Activated T-cell treated with anti-CD3 and anti-CD28 coated beads, Interleukin-2, amount 50 U/mL, for 72 hours (primary cell): ENCODE results near the gene TRIML1. TPM values are rescaled to one million over a fixed set of nuclear protein-coding genes. Genes with fewer than 3 reads are reported as not detected.

Experiments used
- ATAC-seq, 2 donors: fragments of 150-1000 bp; cut with Tn5 transposase; replicated peaks in 1 of 2; 2 replicates each; pipeline ENCODE4 v1.10.0; 2021; ENCODE audit warnings: moderate library complexity in 2 of 2, mild to moderate bottlenecking in 1 of 2
- DNase-seq, 2 donors: peaks; one replicate each; pipeline ENCODE4 v3.0.0; 2021 to 2022; ENCODE audit warnings: mixed read lengths in 1 of 2
- H3K27ac Mint-ChIP-seq: one replicate; pipeline ENCODE4 v1.8.0; 2022; ENCODE audit warnings: mild to moderate bottlenecking, moderate library complexity, mixed read lengths
- H3K27me3 Mint-ChIP-seq: one replicate; pipeline ENCODE4 v1.8.0; 2022; ENCODE audit warnings: low read depth, mixed read lengths
- H3K36me3 Mint-ChIP-seq, 2 donors: one replicate each; pipeline ENCODE4 v1.8.0; 2022; ENCODE audit warnings: mixed read lengths in 2 of 2, mild to moderate bottlenecking in 1 of 2; ENCODE audit not compliant: insufficient read depth in 2 of 2
- H3K4me1 Mint-ChIP-seq: one replicate; pipeline ENCODE4 v1.8.0; 2022; ENCODE audit warnings: low read depth, mixed read lengths
- H3K4me3 Mint-ChIP-seq, 2 donors: one replicate each; pipeline ENCODE4 v1.8.0; 2022; ENCODE audit warnings: mild to moderate bottlenecking in 2 of 2, mixed read lengths in 2 of 2, moderate library complexity in 2 of 2
- H3K9me3 Mint-ChIP-seq, 2 donors: one replicate each; pipeline ENCODE4 v1.8.0; 2022; ENCODE audit warnings: mixed read lengths in 2 of 2
- total RNA-seq, 2 donors: library from RNA; stranded (reverse); gene quantifications; one replicate each; pipeline ENCODE4 v1.2.3, GENCODE V29; 2022

TRIML1 gene
- total RNA-seq, 2 donors from 2014 or later = not detected

- Mint-ChIP-seq H3K4me1 (no peaks in the 10 kb centered on the region), H3K4me3 (no peak overlapping the region), H3K9me3 (peaks cover 1 to 8% of the 10 kb centered on the region in 2 donors), H3K36me3 (peaks cover 0 to 1% of the 10 kb centered on the region in 2 donors), H3K27ac (no peak overlapping the region), H3K27me3 (no peaks in the 10 kb centered on the region)
- ATAC-seq = no peak
- DNase-seq = no peak
These were observed 21.2 kb downstream of the TRIML1 start for GRCh38 chr4:188160406-188160805.

DNA sequence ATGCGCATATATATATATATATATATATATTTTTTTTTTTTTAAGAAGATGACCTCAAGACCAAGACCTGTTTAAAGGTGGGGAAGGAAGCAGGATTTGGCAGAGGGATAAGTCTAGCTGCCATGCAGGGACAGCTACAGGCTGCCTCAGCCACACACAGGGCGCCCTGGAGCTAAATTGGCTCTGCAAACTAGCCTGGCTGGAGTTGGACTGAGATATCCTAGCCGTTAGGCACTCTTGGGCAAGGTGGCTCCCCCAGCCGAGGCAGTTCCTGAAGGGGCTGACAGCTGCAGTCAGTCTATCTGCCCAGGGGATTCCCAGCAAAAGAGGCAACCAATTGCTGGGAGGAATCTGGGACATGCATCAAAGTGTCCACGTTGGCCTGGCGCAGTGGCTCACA, 21.9 kb downstream of the TRIML1 start:
- H3K9me3 Mint-ChIP-seq = peaks cover 1 to 8% of the 10 kb centered on the region in 2 donors
- no peaks in the 10 kb centered on the region for H3K27me3 Mint-ChIP-seq
- no peak for DNase-seq
- no peak overlapping the region for H3K27ac Mint-ChIP-seq
- no peak overlapping the region for H3K4me3 Mint-ChIP-seq
- H3K4me1 Mint-ChIP-seq = no peaks in the 10 kb centered on the region
- no peak for ATAC-seq
- H3K36me3 Mint-ChIP-seq = peaks cover 0 to 1% of the 10 kb centered on the region in 2 donors

GRCh38 chr4:188162698-188163097, 23.5 kb downstream of the TRIML1 start:
- no peak overlapping the region for H3K27ac Mint-ChIP-seq
- no peak for DNase-seq

DNA sequence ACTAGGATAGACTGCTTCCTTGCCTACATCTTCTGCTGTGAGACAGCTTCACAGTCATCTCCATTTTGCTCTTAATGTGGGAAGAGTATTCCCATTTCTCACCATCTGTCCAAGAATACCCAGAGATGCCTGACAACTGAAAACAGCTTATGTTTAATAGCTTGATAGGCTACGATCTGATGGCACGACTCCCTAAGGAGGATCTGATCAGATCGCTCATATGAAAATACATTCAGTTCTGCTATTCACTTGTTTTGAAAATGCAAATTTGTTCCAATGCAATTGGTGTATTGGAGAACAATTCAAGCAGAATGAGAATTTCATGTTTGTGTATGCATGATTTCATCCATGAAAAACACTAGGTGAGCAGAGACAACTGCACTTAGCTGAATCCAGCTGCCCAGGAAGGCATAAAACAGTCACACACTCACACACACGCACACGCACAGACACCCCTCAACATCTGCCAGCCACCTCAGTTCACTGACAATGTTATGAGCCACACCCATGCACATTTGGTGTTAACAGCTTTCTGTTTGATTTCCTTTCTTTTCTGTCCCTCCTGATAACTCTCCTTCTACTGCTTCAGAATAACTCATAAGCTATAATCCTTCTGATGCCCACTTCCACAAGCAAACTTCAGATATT, 29.6 kb downstream of the TRIML1 start:
- no peaks in the 10 kb centered on the region for H3K4me1 Mint-ChIP-seq
- DNase-seq = no peak
- H3K4me3 Mint-ChIP-seq = no peak overlapping the region
- no peak overlapping the region for H3K27ac Mint-ChIP-seq
- ATAC-seq = no peak
- peaks cover 0 to 5% of the 10 kb centered on the region in 2 donors for H3K9me3 Mint-ChIP-seq
- no peaks in the 10 kb centered on the region for H3K36me3 Mint-ChIP-seq
- no peaks in the 10 kb centered on the region for H3K27me3 Mint-ChIP-seq

More at GRCh38 chr4:188162698-188163097, 23.5 kb downstream of the TRIML1 start:
- Mint-ChIP-seq H3K4me3 (no peak overlapping the region), H3K9me3 (peaks cover 1 to 3% of the 10 kb centered on the region in 2 donors), H3K36me3 (peaks cover 0 to 1% of the 10 kb centered on the region in 2 donors), H3K4me1 (no peaks in the 10 kb centered on the region), H3K27me3 (no peaks in the 10 kb centered on the region)
- no peak for ATAC-seq

DNA sequence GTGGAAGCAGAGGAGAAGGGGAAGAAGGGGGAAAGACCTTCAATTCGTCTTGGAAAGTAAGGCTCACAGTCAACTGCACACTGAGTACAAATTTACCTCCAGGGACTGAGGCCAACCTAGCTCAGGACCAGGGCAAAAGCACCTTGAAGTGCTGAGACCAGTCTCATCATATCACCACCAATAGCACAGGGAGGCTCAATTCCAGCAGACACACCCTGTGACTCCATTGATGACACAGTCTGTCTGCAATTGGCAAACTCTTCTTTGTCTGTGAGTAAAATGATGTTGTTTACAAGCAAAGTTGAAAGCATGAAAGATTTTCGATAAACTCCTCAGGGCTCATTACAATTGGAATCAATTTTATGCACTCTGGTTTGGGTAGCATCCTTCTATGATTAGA, 32.3 kb downstream of the TRIML1 start:
- H3K4me3 Mint-ChIP-seq = no peak overlapping the region
- H3K4me1 Mint-ChIP-seq = no peaks in the 10 kb centered on the region
- H3K27me3 Mint-ChIP-seq = no peaks in the 10 kb centered on the region
- no peak overlapping the region for H3K27ac Mint-ChIP-seq
- DNase-seq (no peak), ATAC-seq (no peak)
- no peaks in the 10 kb centered on the region for H3K36me3 Mint-ChIP-seq
- peaks cover 5 to 6% of the 10 kb centered on the region in 2 donors for H3K9me3 Mint-ChIP-seq

GRCh38 chr4:188175288-188175687, 36.0 kb downstream of the TRIML1 start:
- H3K27me3 Mint-ChIP-seq = no peaks in the 10 kb centered on the region
- no peak overlapping the region for H3K4me3 Mint-ChIP-seq
- DNase-seq (no peak), ATAC-seq (no peak)
- H3K4me1 Mint-ChIP-seq = no peaks in the 10 kb centered on the region
- H3K36me3 Mint-ChIP-seq = peaks cover 0 to 2% of the 10 kb centered on the region in 2 donors
- no peak overlapping the region for H3K27ac Mint-ChIP-seq
- H3K9me3 Mint-ChIP-seq = peaks cover 6 to 10% of the 10 kb centered on the region in 2 donors

GRCh38 chr4:188177997-188178675, 38.9 kb downstream of the TRIML1 start:
- no peaks in the 10 kb centered on the region for H3K27me3 Mint-ChIP-seq
- no peak for ATAC-seq
- H3K27ac Mint-ChIP-seq = no peak overlapping the region
- no peak overlapping the region for H3K4me3 Mint-ChIP-seq
- peaks cover 0 to 2% of the 10 kb centered on the region in 2 donors for H3K36me3 Mint-ChIP-seq
- peaks cover 10 to 13% of the 10 kb centered on the region in 2 donors for H3K9me3 Mint-ChIP-seq
- H3K4me1 Mint-ChIP-seq = no peaks in the 10 kb centered on the region
- no peak for DNase-seq

- Mint-ChIP-seq H3K4me3 (no peak overlapping the region), H3K36me3 (peaks cover 0 to 2% of the 10 kb centered on the region in 2 donors), H3K9me3 (peaks cover 10 to 13% of the 10 kb centered on the region in 2 donors), H3K27ac (no peak overlapping the region), H3K27me3 (no peaks in the 10 kb centered on the region), H3K4me1 (no peaks in the 10 kb centered on the region)
- DNase-seq (no peak), ATAC-seq (no peak)
These were observed 39.6 kb downstream of the TRIML1 start for GRCh38 chr4:188178806-188179205.

GRCh38 chr4:188187106-188187505, 47.9 kb downstream of the TRIML1 start:
- H3K4me1 Mint-ChIP-seq = no peaks in the 10 kb centered on the region
- H3K36me3 Mint-ChIP-seq = peaks cover 0 to 1% of the 10 kb centered on the region in 2 donors
- ATAC-seq (no peak), DNase-seq (no peak)
- no peak overlapping the region for H3K27ac Mint-ChIP-seq
- peaks cover 2 to 6% of the 10 kb centered on the region in 2 donors for H3K9me3 Mint-ChIP-seq
- no peak overlapping the region for H3K4me3 Mint-ChIP-seq
- no peaks in the 10 kb centered on the region for H3K27me3 Mint-ChIP-seq

GRCh38 chr4:188190461-188190860, 51.2 kb downstream of the TRIML1 start:
- Mint-ChIP-seq H3K36me3 (peaks cover 0 to 2% of the 10 kb centered on the region in 2 donors), H3K4me1 (no peaks in the 10 kb centered on the region), H3K9me3 (peaks cover 1 to 3% of the 10 kb centered on the region in 2 donors), H3K4me3 (no peak overlapping the region), H3K27me3 (no peaks in the 10 kb centered on the region), H3K27ac (no peak overlapping the region)
- DNase-seq (no peak), ATAC-seq (no peak)

- peaks cover 1 to 2% of the 10 kb centered on the region in 2 donors for H3K9me3 Mint-ChIP-seq
- no peak for DNase-seq
- H3K4me3 Mint-ChIP-seq = no peak overlapping the region
- ATAC-seq = no peak
- peaks cover 0 to 2% of the 10 kb centered on the region in 2 donors for H3K36me3 Mint-ChIP-seq
- no peaks in the 10 kb centered on the region for H3K4me1 Mint-ChIP-seq
- H3K27ac Mint-ChIP-seq = no peak overlapping the region
- no peaks in the 10 kb centered on the region for H3K27me3 Mint-ChIP-seq
These were observed 55.2 kb downstream of the TRIML1 start for GRCh38 chr4:188194421-188194820.

DNA sequence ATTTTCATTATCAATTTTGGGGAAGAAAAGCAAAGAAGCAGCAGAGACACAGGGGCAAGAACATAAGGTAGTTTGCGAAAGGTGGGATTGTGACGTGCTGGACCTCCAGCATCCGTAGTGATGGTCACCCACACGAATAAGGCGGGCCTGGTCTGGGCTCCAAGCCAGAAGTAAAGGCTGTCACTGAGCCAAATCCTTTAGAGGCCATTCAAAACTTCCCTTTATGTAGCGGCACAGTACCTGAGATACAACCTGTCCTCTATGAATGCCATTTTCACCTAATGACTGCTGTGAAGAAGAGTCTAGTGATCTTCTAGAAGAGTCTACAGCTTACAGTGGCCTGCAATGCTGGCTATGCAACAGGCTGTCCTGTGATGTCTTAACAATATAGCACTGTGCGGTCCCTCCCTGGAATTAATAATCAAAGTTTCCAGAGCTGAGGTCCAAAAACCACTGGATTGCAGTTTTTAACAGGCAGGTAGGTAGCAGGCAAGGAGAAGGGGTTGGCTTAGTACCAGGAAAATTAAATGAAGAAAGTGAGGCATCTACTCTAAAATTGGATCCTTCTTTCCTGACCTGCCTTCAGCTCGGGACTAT, 56.2 kb downstream of the TRIML1 start:
- peaks cover 1 to 2% of the 10 kb centered on the region in 2 donors for H3K9me3 Mint-ChIP-seq
- no peaks in the 10 kb centered on the region for H3K4me1 Mint-ChIP-seq
- no peak overlapping the region for H3K4me3 Mint-ChIP-seq
- ATAC-seq (no peak), DNase-seq (no peak)
- no peak overlapping the region for H3K27ac Mint-ChIP-seq
- no peaks in the 10 kb centered on the region for H3K27me3 Mint-ChIP-seq
- H3K36me3 Mint-ChIP-seq = peaks cover 0 to 2% of the 10 kb centered on the region in 2 donors

- Mint-ChIP-seq H3K27me3 (no peaks in the 10 kb centered on the region), H3K36me3 (peaks cover 0 to 2% of the 10 kb centered on the region in 2 donors), H3K4me3 (no peak overlapping the region), H3K4me1 (no peaks in the 10 kb centered on the region), H3K9me3 (peaks cover 2% of the 10 kb centered on the region in 2 donors), H3K27ac (no peak overlapping the region)
- DNase-seq (no peak), ATAC-seq (no peak)
These were observed 57.0 kb downstream of the TRIML1 start for GRCh38 chr4:188196134-188196735.
